Right lobe of liver (tissue), 6 donors: ENCODE measurements around the gene PCDHGC3. TPM values are rescaled to one million over a fixed set of nuclear protein-coding genes. Genes with fewer than 3 reads are reported as not detected.
A peak's percentile ranks its signal among the peaks of the same experiment; 100 is the strongest.

ENCODE experiments used
- ATAC-seq, 4 donors: fragments of 200-7000 bp; cut with Tn5 transposase; one replicate each; pipeline ENCODE4 v1.9.1; 2020; ENCODE audit warnings: mild to moderate bottlenecking in 4 of 4, moderate library complexity in 4 of 4
- DNase-seq, 3 donors: peaks; one replicate each; pipeline ENCODE4 v3.0.0-alpha.2; 2020
- H3K27ac ChIP-seq, 3 donors: fragments of 200-600 bp; one replicate each; pipeline ENCODE4 v1.8.0; 2022
- H3K27me3 ChIP-seq, 2 donors: fragments of 200-600 bp; one replicate each; pipeline ENCODE4 v1.8.0; 2022
- H3K36me3 ChIP-seq, 4 donors: fragments of 200-600 bp; sonication (generic) in 1 of 4; one replicate each; pipeline versions ENCODE4 v1.5.1 to v1.8.0; 2017 to 2022; ENCODE audit warnings: control low read depth in 1 of 4
- H3K4me1 ChIP-seq, 4 donors: fragments of 200-600 bp; sonication (generic) in 1 of 4; one replicate each; pipeline versions ENCODE4 v1.5.1 to v1.8.0; 2017 to 2022; ENCODE audit warnings: control low read depth in 1 of 4
- H3K4me3 ChIP-seq, 3 donors: fragments of 200-600 bp; one replicate each; pipeline ENCODE4 v1.8.0; 2022
- H3K9me3 ChIP-seq, 4 donors: fragments of 200-600 bp; sonication (generic) in 1 of 4; one replicate each; pipeline versions ENCODE4 v1.5.1 to v1.8.0; 2017 to 2022; ENCODE audit warnings: control low read depth in 1 of 4
- POLR2A ChIP-seq: fragments of 450-650 bp; IDR thresholded peaks from one replicate; pipeline ENCODE4 v1.6.1; 2017; ENCODE audit warnings: antibody characterized with exemption, mild to moderate bottlenecking
- WGBS: methylation state at CpG from one replicate; pipeline ENCODE4 v1.1.6; 2018; ENCODE audit warnings: low coverage, low lambda C conversion rate; ENCODE audit not compliant: insufficient coverage; ENCODE audit errors: missing lambda C conversion rate; 5-methylcytosine and 5-hydroxymethylcytosine counted together
- intact Hi-C, 2 donors: fragments of 100-400 bp; cut with DNase I; formaldehyde crosslinking; loops; one replicate each; pipeline versions ENCODE4 v1.11.2 to v1.14.1; 2022
- total RNA-seq, 6 experiments: library from RNA; depleted of rRNA in 2 of 6; stranded (reverse); fragments of >200 nt in 2 of 6; fragmentation: NEBNext Ultra II Directional in 3 of 6; extraction: Animal tissue kit (Norgen Biotek cat#: 25700) in 3 of 6; gene quantifications; one replicate each; pipeline versions ENCODE4 v1.1.0 to v1.2.4, GENCODE V29; 2016 to 2023
- TF ChIP-seq, protein P1 (sequence below), 4 donors: fragments of 200-600 bp in 3 of 4; fragments of 450-650 bp in 1 of 4; IDR thresholded peaks; one replicate each; pipeline versions ENCODE4 v1.5.1 to v1.8.0; 2016 to 2022; ENCODE audit warnings: antibody characterized with exemption in 4 of 4, mild to moderate bottlenecking in 2 of 4
- donor health status: DM: no; HTN: yes; CAD: no.
- donor health status: DM: no; HTN: no; CAD: no.
- donor health status: DM: no; HTN: no; CAD: no.
- donor health status: DM: no; HTN: yes; CAD: no.
- donor health status: DM: no; HTN: yes; CAD: no.

PCDHGC3 gene
- total RNA-seq, 6 experiments from 2014 or later, result 6.1 to 10.6 (median 7.6) TPM

DNA sequence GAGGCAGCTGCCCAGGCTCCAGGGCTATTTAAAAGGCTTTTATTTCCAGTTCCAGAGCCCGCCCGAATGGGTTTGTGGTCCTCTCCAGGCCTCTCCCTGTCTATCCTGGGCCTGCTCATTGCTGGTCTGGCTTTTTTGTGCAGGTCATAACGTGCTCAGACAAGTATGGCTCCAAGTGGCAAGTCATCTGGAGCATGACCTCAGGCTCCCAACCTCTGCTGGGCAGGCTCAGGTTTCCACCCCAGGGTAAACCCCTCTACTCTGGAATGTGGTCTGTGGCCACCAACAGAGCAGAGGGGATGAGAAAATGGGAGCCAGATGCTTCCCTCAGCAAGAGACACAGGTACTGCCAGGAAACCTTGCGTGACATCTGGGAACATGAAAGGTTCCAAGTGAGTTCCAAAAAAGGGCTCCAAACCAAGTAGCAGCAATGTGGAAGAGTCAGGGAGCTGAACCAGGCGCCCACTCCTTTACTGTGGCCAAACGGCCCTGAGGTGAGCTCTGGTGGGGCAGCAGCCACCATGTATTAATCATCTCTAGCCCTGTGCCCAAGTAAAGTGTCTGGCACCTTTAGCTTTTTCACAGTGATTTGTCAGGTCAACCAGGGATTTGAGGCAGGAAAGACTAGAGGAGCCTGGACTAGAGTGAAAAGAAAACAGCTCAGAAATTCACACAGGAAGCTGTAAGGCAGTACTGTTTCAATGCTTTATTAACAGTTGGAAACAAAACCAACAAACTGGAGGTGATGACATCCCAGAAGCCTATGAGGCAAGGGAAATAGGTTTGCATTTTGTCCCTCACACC is 38.8 kb downstream of the PCDHGC3 start:
- intact Hi-C loops, result no loop called here
- H3K9me3 ChIP-seq, result no peaks in the 10 kb centered on the region
- peak overlapping the region; percentile 21 to 53 (median 51) for H3K27ac ChIP-seq
- H3K27me3 ChIP-seq, result no peaks in the 10 kb centered on the region
- DNase-seq, result no peak
- H3K4me1 ChIP-seq, result peaks cover 0 to 11% (median 0%) of the 10 kb centered on the region in 4 donors
- no peak for ATAC-seq
- H3K36me3 ChIP-seq, result peaks cover 0 to 26% (median 12%) of the 10 kb centered on the region in 4 donors
- WGBS, result 50% methylated on average over 1 of the region's 6 CpGs
- H3K4me3 ChIP-seq, result no peak overlapping the region
- TF ChIP-seq, protein P1, sequence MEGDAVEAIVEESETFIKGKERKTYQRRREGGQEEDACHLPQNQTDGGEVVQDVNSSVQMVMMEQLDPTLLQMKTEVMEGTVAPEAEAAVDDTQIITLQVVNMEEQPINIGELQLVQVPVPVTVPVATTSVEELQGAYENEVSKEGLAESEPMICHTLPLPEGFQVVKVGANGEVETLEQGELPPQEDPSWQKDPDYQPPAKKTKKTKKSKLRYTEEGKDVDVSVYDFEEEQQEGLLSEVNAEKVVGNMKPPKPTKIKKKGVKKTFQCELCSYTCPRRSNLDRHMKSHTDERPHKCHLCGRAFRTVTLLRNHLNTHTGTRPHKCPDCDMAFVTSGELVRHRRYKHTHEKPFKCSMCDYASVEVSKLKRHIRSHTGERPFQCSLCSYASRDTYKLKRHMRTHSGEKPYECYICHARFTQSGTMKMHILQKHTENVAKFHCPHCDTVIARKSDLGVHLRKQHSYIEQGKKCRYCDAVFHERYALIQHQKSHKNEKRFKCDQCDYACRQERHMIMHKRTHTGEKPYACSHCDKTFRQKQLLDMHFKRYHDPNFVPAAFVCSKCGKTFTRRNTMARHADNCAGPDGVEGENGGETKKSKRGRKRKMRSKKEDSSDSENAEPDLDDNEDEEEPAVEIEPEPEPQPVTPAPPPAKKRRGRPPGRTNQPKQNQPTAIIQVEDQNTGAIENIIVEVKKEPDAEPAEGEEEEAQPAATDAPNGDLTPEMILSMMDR (IDR thresholded peaks at IDR 0.05), result no peak
- no peak for TF ChIP-seq POLR2A

DNA sequence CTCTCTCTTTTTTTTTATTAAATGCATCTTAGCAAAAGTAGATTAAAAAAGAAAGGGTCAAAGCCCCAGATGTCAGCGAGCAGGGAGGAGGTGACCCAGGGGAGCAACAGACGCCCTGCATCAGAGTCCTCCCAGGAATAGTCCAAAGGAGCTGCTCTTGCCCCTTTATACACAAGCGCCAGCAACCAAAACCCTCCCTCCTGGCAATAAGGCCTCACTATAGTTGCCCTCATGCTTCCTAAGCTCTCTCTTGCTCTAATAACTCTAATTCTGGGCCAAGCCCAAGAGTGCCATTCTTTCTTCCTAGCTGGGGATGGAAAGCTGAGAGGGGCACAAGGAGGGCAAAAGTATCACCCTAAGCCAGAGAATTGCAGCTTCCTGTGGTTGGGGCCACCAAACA is 39.4 kb downstream of the PCDHGC3 start:
- no peak for ATAC-seq

DNA sequence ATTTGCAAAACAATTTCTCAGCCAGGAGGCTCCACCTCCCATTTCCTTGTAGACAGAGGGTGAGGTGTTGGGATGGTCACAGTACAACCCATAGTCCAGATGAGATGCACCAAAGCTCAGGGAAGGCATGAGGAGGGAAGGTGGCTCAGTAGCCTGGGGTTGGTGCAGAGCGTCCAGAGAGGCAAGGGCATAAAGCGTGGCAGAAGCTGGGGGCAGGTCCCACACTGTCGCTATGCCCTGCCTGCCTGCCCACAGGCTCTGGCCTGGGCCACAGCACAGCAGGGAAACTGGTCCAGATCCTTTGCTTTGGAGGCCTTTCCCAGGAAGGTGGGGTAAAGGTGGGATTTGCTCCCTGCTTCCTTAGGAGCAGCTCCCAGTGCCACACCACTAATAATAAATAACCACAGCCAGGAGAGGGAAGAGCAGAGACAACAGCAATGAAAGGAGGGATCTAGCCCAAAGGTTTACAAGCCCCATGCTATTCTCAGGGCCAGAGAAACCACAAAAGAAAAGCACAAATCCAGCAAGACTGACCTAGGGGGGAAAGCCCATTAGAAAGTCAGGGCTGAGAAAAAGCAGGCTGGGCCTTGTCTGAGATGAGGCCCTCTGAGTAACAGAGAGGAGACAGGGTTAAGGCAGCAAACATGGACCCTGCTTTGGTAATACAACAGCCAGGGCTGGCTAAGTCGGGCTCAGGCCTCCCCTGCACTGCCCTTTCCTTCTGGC is 40.3 kb downstream of the PCDHGC3 start:
- Histone ChIP-seq H3K27me3 (no peaks in the 10 kb centered on the region), H3K4me3 (no peak overlapping the region), H3K4me1 (peaks cover 0 to 11% (median 0%) of the 10 kb centered on the region in 4 donors), H3K27ac (no peak overlapping the region), H3K9me3 (no peaks in the 10 kb centered on the region), H3K36me3 (peaks cover 0 to 35% (median 12%) of the 10 kb centered on the region in 4 donors)
- intact Hi-C loops, result no loop called here
- DNase-seq (no peak), ATAC-seq (no peak)
- TF ChIP-seq POLR2A, result no peak
- TF ChIP-seq, protein P1 (IDR thresholded peaks at IDR 0.05), result no peak
- WGBS, result no CpG with 5 or more reads among the region's 4 CpGs

More for the DNA sequence above, 39.4 kb downstream of the PCDHGC3 start:
- no peaks in the 10 kb centered on the region for H3K27me3 ChIP-seq
- H3K9me3 ChIP-seq, result no peaks in the 10 kb centered on the region
- no peak overlapping the region for H3K4me3 ChIP-seq
- peaks cover 0 to 32% (median 12%) of the 10 kb centered on the region in 4 donors for H3K36me3 ChIP-seq
- no peak for DNase-seq
- H3K4me1 ChIP-seq, result peaks cover 0 to 11% (median 0%) of the 10 kb centered on the region in 4 donors
- intact Hi-C loops, result no loop called here
- H3K27ac ChIP-seq, result peak overlapping the region in 2 of 3 donors; percentile 21 to 51
- 75% methylated on average over 1 of the region's 3 CpGs for WGBS
- TF ChIP-seq POLR2A, result no peak
- TF ChIP-seq, protein P1 (IDR thresholded peaks at IDR 0.05), result no peak

DNA sequence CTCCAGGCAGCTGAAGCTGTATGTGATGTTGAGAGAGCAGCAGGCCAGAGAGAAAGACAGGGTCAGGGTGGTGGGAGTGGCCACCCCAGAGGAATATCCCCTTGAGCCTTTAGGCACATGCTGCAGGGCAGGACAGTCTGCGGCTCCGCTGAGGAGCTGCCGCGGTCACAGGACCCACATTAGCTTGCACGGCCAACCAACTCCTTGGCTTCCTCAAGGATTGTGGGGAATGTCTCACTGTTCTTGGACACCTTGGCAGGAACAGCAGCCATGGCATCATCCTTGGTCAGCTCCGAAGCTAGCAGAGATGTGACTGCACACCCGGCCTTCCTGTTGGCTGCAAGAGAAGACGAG is 40.9 kb downstream of the PCDHGC3 start:
- no peak overlapping the region for H3K27ac ChIP-seq
- no peaks in the 10 kb centered on the region for H3K27me3 ChIP-seq
- DNase-seq (no peak), ATAC-seq (no peak)
- intact Hi-C loops, result no loop called here
- H3K9me3 ChIP-seq, result no peaks in the 10 kb centered on the region
- no peak overlapping the region for H3K4me3 ChIP-seq
- peaks cover 0 to 11% (median 0%) of the 10 kb centered on the region in 4 donors for H3K4me1 ChIP-seq
- TF ChIP-seq, protein P1 (IDR thresholded peaks at IDR 0.05), result no peak
- no peak for TF ChIP-seq POLR2A
- WGBS, result no CpG with 5 or more reads among the region's 8 CpGs
- H3K36me3 ChIP-seq, result peaks cover 0 to 39% (median 12%) of the 10 kb centered on the region in 4 donors
